ENCODE measurements around the gene PRRG4.
A peak's percentile ranks its signal among the peaks of the same experiment; 100 is the strongest.
"Not testable (repeated sequence)": the region's sequence is repeated elsewhere in the genome, so short reads cannot be mapped to it uniquely, and the experiment has no call there.

The PRRG4 gene

GRCh38 chr11:32829680-32830412 lies at the start of gene PRRG4:
PRRG4 (plus strand) TSS chr11:32829927; CDS start chr11:32830530, 603 bp downstream.
- DNase-seq (ENCODE audit: low spot score), result peak; percentile 42

GRCh38 chr11:32780839-32781238 lies 48.9 kb upstream of the PRRG4 start:
- DNase-seq (ENCODE audit: low spot score), result not testable (repeated sequence)

GRCh38 chr11:32781721-32782120 lies 48.0 kb upstream of the PRRG4 start:
- DNase-seq (ENCODE audit: low spot score), result no peak

- DNase-seq (ENCODE audit: low spot score), result no peak
These were observed 44.5 kb upstream of the PRRG4 start for GRCh38 chr11:32785262-32785661.

- no peak for DNase-seq (ENCODE audit: low spot score)
These were observed 42.9 kb upstream of the PRRG4 start for GRCh38 chr11:32786811-32787210.

GRCh38 chr11:32790916-32791315 lies 38.8 kb upstream of the PRRG4 start:
- DNase-seq (ENCODE audit: low spot score), result no peak

GRCh38 chr11:32792111-32792947 lies 37.4 kb upstream of the PRRG4 start:
- DNase-seq (ENCODE audit: low spot score), result no peak

- DNase-seq (ENCODE audit: low spot score), result peak; percentile 60
These were observed 36.7 kb upstream of the PRRG4 start for GRCh38 chr11:32792948-32793475.

- DNase-seq (ENCODE audit: low spot score), result no peak
These were observed 35.3 kb upstream of the PRRG4 start, which contains the start of gene CCDC73 for GRCh38 chr11:32794439-32794838. CCDC73 (minus strand) TSS chr11:32794662; CDS start chr11:32760243, 34,419 bp downstream.

- DNase-seq (ENCODE audit: low spot score), result no peak
These were observed 33.3 kb upstream of the PRRG4 start for GRCh38 chr11:32796425-32796824.

- peak; percentile 44 for DNase-seq (ENCODE audit: low spot score)
These were observed 20.4 kb upstream of the PRRG4 start for GRCh38 chr11:32809313-32809712.

GRCh38 chr11:32817181-32817851 lies 12.4 kb upstream of the PRRG4 start:
- DNase-seq (ENCODE audit: low spot score), result no peak

- no peak for DNase-seq (ENCODE audit: low spot score)
These were observed 11.9 kb upstream of the PRRG4 start for GRCh38 chr11:32817852-32818183.

- no peak for DNase-seq (ENCODE audit: low spot score)
These were observed 10.5 kb upstream of the PRRG4 start for GRCh38 chr11:32819187-32819586.

GRCh38 chr11:32820497-32820896 lies 9.2 kb upstream of the PRRG4 start:
- no peak for DNase-seq (ENCODE audit: low spot score)

- no peak for DNase-seq (ENCODE audit: low spot score)
These were observed 8.2 kb upstream of the PRRG4 start for GRCh38 chr11:32821517-32821916.

- no peak for DNase-seq (ENCODE audit: low spot score)
These were observed 7.7 kb upstream of the PRRG4 start for GRCh38 chr11:32821917-32822560.

GRCh38 chr11:32823617-32824016 lies 6.1 kb upstream of the PRRG4 start:
- DNase-seq (ENCODE audit: low spot score), result not testable (repeated sequence)

- DNase-seq (ENCODE audit: low spot score), result no peak
These were observed 3.6 kb upstream of the PRRG4 start for GRCh38 chr11:32826113-32826512.

GRCh38 chr11:32827276-32827675 lies 2.5 kb upstream of the PRRG4 start:
- no peak for DNase-seq (ENCODE audit: low spot score)

GRCh38 chr11:32829157-32829679 lies 509 bp upstream of the PRRG4 start:
- DNase-seq (ENCODE audit: low spot score), result no peak

- no peak for DNase-seq (ENCODE audit: low spot score)
These were observed 649 bp downstream of the PRRG4 start for GRCh38 chr11:32830413-32830738.

Data from hematopoietic multipotent progenitor cell treated with erythropoietin and hydrocortisone succinate and interleukin-3 and kit ligand, for 15 days (in vitro differentiated cells).